Endothelial cell of hepatic sinusoid (primary cell): ENCODE results near the gene PCYT2.

Source experiments
- in situ Hi-C: cut with HindIII; loops from 2 replicates; pipeline ENCODE4 v1.10.0; 2017; ENCODE audit warnings: low sequenced_read_pairs

Gene PCYT2

DNA sequence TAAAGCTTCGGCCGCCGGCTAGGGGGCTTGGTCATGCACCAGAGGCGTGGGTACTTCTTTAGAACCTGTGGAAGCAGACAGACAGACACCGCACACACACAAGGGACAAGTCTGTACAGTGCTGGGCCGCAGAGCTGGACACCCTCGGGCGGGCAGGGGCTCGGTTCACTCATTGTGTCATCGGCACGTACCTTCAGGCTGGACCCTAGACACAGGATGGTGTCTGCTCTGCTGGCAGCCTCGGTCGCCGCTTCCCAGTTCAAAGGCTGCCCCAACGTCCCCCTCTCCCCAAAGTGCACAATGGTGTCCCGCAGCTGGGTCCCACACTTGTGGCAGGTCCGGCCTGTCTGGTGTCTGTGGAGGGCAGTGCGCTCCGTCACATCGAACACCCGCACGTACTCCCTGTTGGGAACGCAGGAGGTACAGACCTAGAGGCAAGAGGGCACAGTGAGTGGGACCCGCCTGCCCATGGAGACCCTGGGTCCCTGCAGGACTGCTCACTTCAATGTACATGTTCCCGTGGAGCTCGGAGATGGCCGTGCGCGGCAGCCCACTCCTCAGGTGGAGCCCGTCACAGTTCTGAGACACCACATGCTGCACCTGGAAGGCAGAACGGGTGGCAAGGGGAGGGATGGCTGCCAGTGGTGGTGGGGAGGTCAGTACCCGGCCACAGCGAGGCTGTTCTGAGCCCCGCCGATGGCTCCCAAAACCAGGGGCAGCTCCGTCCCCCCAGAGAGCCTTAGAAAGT lies 3.1 kb upstream of the PCYT2 start:
- in situ Hi-C loops, result loop anchor here (10.0 kb wide), 2 partner anchors 61 to 221 kb away; partner anchors contain the start of gene ASPSCR1

DNA sequence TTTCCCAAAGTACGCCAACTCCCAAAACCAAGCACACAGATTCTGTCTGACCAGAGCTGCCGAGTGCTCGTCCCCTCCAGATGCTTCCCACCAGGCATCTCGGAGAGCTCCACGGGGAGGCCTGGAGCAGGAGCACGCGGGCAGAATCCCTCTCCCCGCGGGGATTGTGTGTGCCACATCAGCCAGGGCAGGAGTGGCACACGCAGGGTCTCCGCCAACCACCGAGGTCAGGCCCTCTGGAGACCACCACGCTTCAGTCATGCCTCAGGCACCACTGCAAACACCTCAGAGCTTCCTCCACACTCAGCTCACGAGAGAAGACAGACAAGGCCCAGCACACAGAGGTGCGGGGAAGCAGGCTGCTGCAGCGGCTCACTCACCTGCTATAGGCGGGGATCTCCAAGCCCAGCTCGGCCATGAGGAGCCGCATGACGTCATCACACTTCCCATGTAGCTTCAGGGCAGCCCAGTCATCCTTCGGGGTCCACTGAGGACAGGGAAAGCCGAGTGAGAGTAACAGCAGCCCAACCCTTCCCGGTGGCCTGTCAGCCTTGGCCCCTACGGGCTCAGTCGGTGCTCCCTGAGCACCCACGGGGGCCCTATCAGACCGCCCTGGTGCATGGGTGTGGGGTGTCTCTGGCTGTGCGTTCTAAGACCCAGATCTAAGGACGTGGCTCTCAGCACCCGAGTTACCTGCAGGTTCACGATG lies 2.3 kb upstream of the PCYT2 start:
- in situ Hi-C loops, result loop anchor here (10.0 kb wide), 2 partner anchors 61 to 221 kb away; partner anchors contain the start of gene ASPSCR1

DNA sequence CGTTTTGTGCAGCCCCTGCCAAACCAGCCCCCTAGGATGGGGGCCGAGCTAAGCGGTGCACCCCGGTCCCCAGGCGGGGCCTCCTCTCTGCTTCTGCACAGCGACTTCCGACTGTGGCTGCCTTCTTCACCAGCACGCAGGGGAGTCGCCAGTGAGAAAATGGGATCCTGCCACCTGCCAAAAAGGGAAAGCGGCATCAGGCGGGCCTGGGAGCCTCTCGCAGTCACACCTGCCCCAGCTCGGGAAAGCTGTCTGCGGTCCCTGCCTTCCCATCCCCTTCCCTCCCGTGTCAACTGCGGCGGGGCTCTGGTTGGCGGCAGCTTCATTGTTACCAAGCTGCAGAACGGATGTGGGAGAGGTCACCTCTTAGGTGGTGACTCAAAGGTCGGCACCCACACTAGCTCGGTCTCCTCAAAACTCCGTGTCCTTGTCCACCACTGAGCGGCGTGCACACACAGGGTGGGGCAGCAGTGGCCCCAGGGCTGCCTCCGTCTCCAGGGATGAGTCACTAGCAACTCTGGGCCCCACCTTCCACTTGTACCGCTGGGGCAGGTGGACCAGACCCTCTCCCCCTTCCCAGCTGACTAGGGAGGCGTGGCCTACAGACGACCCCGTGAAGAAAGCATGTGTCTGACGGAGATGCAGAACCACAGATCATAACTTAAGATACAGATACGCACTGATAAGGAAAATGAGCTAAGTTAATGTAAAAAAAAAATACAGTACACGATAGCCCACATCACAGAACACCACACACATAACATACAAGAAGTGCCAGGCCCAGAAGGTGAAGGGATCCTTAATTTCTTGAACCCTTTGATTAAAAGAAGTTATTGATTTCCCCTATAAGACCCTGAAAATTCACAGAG lies 1.5 kb upstream of the PCYT2 start:
- in situ Hi-C loops, result loop anchor here (10.0 kb wide), 2 partner anchors 62 to 222 kb away; partner anchors contain the start of gene ASPSCR1

DNA sequence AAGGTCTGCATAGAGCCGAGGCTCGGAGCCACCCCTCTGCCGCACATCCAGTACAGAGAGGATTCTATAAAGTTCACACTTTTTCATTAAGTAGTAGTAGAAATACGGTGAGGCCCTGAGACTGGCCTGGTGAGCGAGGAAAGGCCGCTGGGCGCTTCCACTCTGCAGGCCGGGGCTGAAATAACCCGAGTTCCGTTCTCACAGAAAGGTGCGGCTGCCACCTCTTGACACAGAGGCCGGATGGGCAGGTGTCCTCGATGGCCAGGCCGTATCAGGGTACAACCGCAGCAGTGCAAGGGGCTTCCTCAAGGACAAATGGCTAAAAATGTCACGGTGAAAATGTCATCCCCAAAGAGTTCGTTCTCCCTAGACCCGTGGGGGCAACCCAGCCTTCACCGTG lies 770 bp upstream of the PCYT2 start:
- in situ Hi-C loops, result loop anchor here (10.0 kb wide), 2 partner anchors 63 to 223 kb away; partner anchors contain the start of gene ASPSCR1

DNA sequence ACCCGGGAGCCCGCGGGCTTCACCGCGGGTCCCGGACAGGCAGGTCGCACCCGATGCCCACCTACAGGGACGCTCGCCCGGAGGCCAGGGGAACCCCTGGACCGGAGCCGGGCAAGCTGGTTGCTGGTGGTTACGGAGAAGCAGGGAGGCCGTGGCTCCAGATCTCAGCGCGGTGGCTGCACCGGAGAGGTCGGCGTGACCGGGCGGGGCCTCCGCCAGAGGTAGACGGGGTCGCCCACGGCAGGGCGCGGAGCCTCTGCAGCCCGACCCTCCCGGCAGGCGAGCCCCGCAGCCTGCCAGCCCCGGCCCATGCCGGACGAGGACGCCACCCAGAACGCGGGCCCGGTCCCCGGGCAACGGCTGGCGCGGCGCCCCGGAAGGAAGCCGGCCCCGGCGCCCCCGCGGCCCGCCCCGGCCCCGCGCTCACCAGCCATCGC lies 341 bp downstream of the PCYT2 start:
- in situ Hi-C loops, result loop anchor here (10.0 kb wide), 2 partner anchors 64 to 224 kb away; partner anchors contain the start of gene ASPSCR1

DNA sequence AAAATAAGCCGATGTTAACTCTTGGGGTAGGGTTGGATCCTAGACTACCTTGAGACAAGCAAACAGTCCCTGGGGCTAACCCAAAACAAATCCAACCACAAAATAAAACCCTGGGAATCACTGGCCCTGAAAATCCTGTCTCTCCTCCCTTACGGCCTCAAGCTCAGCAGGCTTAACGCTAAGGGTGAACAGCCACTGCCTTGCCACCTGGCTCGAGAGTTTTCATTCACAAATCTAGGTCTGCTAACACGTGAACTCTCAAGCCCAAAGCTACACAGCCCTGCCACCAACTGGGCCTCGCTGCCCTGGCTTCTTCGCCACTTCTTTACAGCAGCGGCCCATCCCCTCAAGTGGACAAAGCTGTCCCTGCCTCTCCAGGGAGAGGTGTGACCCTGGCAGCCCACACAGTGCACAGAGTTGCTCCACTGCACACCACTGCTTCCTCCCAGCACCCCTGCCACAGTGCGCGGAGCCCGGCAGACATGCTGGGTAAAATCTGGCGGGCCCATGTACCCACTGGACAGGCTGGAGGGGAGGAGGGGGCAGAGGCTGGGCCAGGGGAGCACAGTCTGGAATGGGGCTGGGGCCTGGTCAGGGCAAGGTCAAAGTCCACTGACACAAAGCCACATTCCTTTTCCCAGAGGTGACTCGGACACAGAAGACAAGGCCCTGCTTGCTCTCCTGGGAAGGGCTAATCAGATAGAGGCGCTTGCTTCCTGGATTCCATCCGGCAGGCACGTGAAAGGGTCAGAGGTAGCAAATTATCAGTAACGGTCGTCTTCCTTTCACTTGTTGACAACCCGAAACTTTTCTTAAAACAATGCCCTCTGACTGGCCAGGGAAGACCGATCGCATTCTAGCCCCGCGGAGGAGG lies 996 bp downstream of the PCYT2 start:
- in situ Hi-C loops, result loop anchor here (10.0 kb wide), 2 partner anchors 65 to 225 kb away; partner anchors contain the start of gene ASPSCR1

DNA sequence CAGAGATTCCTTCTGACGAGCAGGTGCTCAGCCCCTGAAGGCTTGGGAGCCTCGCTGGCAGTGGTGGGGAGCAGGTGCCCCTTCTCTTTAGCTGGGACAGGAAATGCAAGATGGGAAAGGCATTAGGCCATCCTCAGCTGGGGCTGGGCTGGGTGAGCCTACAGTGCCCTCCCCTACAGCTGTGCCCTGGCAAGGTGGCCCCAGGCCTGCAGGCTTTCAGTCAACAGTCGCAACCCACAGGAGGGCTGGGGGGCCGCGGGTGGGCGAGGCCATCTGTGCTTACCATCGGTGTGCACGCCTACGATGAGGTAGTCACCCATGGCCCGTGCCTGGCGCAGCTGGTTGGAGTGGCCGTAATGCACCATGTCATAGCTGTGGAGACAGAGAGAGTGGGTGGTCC lies 2.0 kb downstream of the PCYT2 start:
- in situ Hi-C loops, result no loop called here

DNA sequence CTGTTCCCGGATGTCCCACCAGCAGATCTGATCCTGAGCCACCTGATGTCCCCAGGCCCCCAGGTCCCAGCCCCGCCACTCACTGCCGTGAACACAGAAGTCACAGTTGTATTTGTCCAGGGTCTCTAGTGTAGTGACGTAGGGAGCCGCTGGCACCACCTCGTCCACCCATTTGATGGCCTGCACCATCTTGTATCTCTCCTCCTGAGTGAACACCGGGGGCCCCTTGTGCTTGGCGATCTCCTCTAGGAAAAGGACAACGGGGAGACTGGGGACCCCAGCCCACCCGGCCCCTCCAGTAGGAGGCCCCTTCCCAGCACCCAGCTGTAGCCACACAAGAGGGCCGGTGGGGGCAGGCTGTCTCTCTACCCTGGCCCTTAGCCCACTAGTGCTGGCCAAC lies 2.4 kb downstream of the PCYT2 start:
- in situ Hi-C loops, result no loop called here

DNA sequence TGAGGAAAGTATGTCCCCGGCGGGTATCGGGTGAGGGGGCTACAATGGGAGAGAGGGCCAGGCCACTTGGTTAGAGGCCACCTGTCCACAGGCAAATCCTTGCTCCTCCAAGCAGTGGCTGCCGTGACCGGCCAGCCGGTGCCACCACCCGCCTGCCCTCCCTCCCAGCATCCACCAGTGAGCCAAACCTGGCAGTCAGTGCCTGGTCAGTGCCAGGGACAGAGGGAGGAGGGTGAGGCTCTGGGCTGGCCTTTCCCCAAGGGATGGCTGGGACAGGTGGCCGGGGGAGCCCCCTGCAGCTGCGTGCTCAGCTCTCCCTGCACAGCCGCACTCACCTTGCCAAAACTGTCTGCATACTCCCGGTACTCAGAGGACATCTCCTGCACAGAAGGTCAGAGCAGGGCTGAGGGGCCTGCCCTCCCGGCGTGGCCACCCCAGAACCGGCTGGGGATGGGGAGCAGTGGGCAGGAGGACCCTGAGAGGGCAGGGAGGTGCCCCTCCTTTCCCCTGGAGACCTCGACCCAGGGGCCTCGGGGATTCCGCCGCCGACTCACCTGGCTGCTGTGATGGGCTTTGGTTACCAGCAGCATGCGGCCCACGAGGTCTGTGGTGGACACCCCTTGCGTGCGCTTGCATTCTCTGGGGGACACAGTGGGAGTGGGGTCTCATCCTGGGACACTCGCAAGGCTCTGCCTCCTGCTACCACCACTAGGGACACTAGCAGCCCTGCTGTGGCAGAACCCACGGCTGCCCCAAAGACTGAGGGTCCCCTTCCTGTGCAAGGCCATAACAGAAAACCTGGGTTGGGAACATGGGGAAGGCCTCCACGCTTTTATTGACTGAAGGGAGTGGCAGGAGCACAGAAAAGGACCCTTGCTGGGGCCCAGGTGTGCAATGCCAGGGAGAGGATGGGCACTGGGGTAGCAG lies 3.7 kb downstream of the PCYT2 start:
- in situ Hi-C loops, result no loop called here

DNA sequence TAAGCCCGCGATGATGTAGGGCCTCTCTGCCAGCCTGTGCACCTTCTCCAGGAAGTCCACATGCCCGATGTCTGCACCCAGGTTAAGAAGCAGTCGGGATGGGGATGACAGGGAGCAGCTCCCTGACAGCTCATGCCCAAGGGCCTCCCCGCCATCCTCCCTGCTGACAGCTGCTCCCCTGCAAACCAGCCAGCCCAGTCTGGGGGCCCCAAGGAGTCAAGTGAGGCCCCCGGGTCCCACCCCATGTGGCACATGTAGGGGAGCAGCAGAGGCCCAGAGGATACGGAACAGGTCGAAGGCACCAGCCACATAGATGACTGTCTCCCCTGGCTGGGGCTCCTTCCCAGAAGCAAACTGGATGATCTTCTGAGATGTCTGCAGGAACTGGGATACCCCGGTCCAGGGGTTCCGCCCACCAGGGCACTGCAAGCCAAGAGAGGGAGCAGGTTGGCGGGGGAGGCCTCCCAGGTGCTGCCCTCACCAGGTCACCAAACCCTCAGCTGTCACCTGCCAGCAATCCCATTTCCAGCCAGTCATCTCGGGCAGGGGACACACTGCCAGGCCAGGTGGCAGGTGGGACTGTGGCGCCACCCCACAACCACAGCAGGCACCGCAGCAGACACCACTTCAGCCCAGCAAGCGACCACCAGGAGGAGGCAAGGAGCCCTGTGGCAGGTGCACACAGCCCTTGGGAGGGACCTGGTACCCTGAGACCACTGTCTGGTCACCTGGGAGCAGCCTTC lies 4.6 kb downstream of the PCYT2 start:
- in situ Hi-C loops, result no loop called here

DNA sequence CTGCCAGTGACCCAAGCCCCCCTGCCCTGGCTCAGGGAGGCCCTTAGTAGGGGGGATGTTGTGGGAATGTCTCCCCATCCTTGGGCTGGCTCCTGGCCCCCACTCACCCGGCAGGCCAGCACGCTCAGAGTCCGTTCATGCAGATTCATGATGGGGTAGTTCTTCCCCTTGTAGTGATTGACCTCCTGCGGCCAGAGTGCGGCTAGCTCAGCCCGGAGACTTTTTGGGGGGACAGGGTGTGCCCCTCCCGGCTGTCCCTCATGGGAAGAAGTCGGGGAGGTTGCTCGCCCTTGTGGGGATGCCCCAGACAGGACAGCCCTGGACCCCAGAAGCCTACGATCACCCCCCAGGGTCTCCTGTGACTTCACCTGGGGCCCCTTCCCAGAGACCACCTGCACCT lies 5.2 kb downstream of the PCYT2 start:
- in situ Hi-C loops, result no loop called here

DNA sequence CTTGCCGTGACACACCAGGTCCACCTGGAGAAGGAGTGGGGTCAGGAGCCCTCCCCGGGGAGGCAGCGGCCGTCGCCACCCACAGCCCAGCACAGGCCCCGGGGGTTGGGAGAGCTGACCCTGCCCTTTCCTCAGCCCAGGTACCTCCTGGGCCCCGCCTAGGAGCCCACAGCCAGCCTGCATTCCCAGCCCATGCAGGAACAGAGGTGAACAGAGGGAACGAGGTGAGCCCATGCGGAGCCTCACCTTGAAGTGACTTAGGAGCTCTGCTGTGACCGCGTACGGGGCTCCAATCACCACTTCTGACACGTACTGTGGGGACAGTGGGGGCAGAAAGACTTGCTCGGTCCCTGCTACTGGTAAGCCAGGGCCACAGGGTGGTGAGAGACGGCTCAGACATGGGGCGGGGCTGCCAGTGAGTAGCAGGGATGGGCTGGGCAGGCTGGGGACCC lies 5.7 kb downstream of the PCYT2 start:
- in situ Hi-C loops, result no loop called here

DNA sequence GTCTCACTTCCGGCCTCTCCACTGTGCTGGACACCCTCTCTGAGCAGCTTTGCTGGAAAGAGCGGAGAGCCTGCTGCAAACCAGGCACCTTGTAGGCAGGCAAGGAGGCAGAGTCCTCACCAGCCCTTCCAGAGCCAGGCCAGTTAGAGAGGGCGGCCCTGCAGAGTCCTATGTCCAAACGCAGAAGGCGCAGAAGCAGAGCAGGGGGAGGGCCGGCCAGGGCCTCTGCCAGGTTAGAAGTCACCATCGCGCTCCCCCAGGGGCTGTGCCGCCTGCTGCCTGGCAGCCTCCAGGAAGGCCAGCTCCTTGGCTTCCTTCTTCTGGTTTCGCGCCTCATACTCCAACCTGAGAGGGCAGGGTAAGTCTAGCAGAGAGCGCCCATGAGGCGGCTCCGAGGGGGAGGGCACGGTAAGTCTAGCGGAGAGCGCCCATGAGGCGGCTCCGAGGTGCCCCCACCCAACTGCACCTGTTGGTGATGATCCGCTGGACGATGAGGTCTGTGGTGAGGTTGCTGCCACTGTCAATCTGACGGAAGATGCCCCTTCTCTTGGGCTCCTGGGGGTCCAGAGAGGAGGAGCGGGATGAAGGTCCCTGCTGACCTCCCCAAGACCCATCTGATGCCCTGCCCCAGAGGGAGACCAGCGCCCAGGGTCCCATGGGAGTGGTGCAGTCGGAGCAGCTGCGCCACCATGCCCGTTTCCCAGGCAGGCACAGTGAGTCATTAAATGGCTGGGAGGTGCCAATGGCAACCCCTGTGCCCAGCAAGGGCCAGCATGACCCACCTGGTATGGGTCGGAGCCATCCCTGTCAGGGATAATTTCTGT lies 6.4 kb downstream of the PCYT2 start:
- in situ Hi-C loops, result no loop called here

DNA sequence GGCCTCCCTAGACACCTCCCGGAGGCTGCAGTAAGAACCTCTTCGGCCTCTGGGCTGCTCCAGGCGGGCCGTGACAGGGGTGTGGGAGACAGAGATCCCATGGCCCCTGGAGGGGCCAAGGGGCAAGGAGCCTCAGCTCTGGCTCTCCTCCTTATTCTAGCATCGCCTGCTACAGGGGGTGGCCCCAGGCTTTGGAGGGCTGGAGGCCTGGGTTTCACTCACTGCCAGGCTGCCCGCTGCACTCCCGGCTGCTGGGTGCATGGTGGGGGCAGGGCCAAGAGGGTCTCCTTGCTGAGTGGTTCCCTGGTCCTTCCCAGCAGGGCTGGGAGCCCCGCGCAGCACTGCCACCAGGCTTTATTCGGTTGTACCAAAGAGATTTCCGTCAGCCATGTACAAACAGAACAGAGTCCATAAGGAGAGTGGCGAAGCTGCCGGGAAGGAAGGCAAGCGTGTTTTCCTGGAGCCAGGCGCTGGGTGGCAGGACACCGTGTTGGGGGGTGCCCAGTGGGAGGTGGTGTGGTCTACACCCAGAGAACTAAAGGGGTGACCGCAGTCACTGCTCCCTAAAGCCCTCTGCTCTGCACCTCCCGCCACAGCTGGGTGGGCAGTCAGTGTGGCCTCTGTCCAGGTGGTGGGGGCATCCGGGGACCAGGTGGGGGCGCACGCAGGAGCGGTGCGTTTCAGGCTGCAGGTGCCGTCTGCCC lies 7.2 kb downstream of the PCYT2 start:
- in situ Hi-C loops, result no loop called here

DNA sequence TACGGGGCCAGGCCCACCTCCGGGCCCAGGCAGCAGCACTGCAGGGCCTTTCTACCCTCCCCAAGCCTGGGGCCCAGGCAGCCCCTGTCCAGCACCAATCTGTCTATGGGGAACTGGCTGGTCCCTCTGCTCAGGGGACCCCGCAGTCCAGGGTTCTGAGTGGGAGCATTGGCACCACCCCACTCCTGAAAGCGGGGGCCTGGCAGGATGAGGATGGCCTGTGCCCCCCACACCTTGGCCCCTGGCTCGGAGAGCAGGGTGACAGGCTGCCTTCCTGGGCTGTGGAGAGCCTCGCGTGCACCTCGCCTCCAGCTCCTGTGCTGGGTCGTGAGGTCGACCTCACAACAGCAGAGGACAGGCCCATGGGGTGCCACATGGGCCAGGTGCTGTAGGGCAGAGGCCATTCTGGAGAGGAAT lies 7.8 kb downstream of the PCYT2 start:
- in situ Hi-C loops, result no loop called here

DNA sequence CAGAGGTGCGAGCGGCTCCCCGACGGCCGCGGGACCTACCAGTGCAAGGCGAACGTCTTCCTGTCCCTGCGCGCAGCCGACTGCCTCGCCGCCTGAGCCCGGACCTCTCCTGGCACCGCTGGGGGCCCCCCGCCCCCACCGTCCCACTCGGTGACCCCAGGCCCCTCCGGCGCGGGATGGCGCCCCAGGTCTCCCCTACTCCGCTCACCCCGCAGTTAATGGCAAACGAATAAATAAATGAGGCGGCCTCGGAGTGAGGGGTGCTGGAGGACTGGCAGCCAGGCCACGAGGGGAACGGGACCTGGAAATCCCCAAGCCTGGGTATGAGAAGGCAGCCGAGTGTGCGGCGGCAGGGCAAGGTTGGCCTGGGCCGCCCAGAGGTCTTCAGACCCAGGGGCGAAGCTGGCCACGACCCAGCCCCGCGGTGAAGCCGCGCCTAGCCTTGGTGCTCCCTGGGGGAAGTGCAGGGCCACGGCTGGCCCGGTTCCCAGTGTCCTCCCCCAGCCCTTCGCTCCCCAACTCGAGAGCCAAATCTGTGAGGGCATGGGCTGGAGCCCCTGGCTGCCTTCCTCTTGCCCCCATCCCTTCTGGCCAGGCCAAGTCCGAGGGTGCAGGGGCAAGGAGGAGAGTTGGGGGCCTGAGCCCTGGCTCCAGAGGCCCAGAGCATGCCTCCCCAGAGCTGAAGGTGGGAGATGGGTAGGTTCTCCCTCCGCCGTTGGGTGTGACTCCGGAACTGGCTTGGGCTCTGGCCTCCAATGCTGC lies 8.4 kb downstream of the PCYT2 start:
- in situ Hi-C loops, result no loop called here
